ENCODE data around the gene ATP9B. TPM values are rescaled to one million over a fixed set of nuclear protein-coding genes. Genes with fewer than 3 reads are reported as not detected.

ATP9B gene
- total RNA-seq, 1 donor: 29.3 TPM

DNA sequence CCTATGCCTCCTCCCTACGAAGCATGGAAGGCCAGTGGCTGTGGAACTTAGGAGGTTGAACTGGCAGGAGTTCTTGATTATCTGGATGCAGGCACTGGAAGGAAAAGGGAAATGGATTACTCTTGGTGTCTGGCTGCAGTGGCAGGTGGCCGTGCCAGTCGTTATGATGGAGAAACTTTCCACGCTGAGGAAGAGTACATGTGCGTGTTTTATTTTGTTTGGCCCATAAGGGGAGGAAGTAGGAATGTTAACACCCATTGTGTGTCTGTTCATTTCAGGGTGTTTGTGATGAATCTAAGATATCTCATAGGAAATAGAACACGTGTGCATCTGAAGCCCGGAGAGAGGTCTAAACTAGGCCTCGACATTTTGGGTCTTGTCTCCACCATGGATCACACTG, 203.7 kb downstream of the ATP9B start:
- no peaks in the 10 kb centered on the region for H3K9me3 ChIP-seq (ENCODE audit: low read depth, low read length)
- H2AFZ ChIP-seq (ENCODE audit: low read length): no peak overlapping the region
- H4K20me1 ChIP-seq (ENCODE audit: insufficient read depth, low read length): no peaks in the 10 kb centered on the region
- no peaks in the 10 kb centered on the region for H3K4me1 ChIP-seq (ENCODE audit: insufficient read depth, low read length)
- no peak overlapping the region for H3K4me3 ChIP-seq (ENCODE audit: insufficient read depth, low read length)
- no peak for DNase-seq (ENCODE audit: insufficient read length, low spot score, missing footprints)
- H3K36me3 ChIP-seq (ENCODE audit: insufficient read depth, low read length): no peaks in the 10 kb centered on the region
- H3K79me2 ChIP-seq (ENCODE audit: insufficient read depth, low read length): no peaks in the 10 kb centered on the region
- no peaks in the 10 kb centered on the region for H3K27me3 ChIP-seq (ENCODE audit: insufficient read depth, low read length)
- H3K4me2 ChIP-seq (ENCODE audit: insufficient read depth, low read length): no peak overlapping the region
- TF ChIP-seq, protein P1, sequence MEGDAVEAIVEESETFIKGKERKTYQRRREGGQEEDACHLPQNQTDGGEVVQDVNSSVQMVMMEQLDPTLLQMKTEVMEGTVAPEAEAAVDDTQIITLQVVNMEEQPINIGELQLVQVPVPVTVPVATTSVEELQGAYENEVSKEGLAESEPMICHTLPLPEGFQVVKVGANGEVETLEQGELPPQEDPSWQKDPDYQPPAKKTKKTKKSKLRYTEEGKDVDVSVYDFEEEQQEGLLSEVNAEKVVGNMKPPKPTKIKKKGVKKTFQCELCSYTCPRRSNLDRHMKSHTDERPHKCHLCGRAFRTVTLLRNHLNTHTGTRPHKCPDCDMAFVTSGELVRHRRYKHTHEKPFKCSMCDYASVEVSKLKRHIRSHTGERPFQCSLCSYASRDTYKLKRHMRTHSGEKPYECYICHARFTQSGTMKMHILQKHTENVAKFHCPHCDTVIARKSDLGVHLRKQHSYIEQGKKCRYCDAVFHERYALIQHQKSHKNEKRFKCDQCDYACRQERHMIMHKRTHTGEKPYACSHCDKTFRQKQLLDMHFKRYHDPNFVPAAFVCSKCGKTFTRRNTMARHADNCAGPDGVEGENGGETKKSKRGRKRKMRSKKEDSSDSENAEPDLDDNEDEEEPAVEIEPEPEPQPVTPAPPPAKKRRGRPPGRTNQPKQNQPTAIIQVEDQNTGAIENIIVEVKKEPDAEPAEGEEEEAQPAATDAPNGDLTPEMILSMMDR (IDR thresholded peaks at IDR 0.05; ENCODE audit: extremely low read depth, low read depth, low read length): no peak
- no peak overlapping the region for H3K27ac ChIP-seq (ENCODE audit: low read depth, low read length)

DNA sequence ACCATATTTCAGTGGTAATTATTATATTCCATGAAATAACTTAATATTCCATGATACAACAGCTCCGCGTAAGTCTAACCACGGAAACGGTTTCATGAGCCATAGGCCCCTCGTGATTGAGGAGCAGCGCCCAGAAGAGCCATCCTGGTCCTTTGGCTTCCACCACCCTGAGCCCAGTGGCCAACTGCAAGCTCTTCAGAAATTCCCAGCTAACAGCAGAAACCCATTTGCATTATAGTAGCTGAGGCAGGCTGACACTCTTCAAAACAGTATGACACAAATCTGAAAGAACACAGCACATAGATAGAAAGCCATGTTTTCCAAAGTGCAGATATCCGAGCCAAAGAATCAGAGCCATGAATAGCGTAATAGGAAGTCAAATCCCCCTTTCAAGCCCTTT, 205.6 kb downstream of the ATP9B start:
- Histone ChIP-seq H3K79me2 (ENCODE audit: insufficient read depth, low read length) (no peaks in the 10 kb centered on the region), H2AFZ (ENCODE audit: low read length) (no peak overlapping the region), H3K4me1 (ENCODE audit: insufficient read depth, low read length) (no peaks in the 10 kb centered on the region), H3K4me2 (ENCODE audit: insufficient read depth, low read length) (no peak overlapping the region), H3K27ac (ENCODE audit: low read depth, low read length) (no peak overlapping the region), H3K4me3 (ENCODE audit: insufficient read depth, low read length) (no peak overlapping the region), H3K27me3 (ENCODE audit: insufficient read depth, low read length) (no peaks in the 10 kb centered on the region), H3K36me3 (ENCODE audit: insufficient read depth, low read length) (no peaks in the 10 kb centered on the region), H3K9me3 (ENCODE audit: low read depth, low read length) (no peaks in the 10 kb centered on the region), H4K20me1 (ENCODE audit: insufficient read depth, low read length) (no peaks in the 10 kb centered on the region)
- TF ChIP-seq, protein P1 (IDR thresholded peaks at IDR 0.05; ENCODE audit: extremely low read depth, low read depth, low read length): no peak
- no peak for DNase-seq (ENCODE audit: insufficient read length, low spot score, missing footprints)

- Histone ChIP-seq H3K79me2 (ENCODE audit: insufficient read depth, low read length) (no peaks in the 10 kb centered on the region), H3K27ac (ENCODE audit: low read depth, low read length) (no peak overlapping the region), H4K20me1 (ENCODE audit: insufficient read depth, low read length) (no peaks in the 10 kb centered on the region), H2AFZ (ENCODE audit: low read length) (no peak overlapping the region), H3K4me1 (ENCODE audit: insufficient read depth, low read length) (no peaks in the 10 kb centered on the region), H3K4me3 (ENCODE audit: insufficient read depth, low read length) (no peak overlapping the region), H3K36me3 (ENCODE audit: insufficient read depth, low read length) (no peaks in the 10 kb centered on the region), H3K9me3 (ENCODE audit: low read depth, low read length) (no peaks in the 10 kb centered on the region), H3K27me3 (ENCODE audit: insufficient read depth, low read length) (no peaks in the 10 kb centered on the region), H3K4me2 (ENCODE audit: insufficient read depth, low read length) (no peak overlapping the region)
- DNase-seq (ENCODE audit: insufficient read length, low spot score, missing footprints): no peak
- TF ChIP-seq, protein P1 (IDR thresholded peaks at IDR 0.05; ENCODE audit: extremely low read depth, low read depth, low read length): no peak
Measured at GRCh38 chr18:79275461-79275860, 206.3 kb downstream of the ATP9B start.

- Histone ChIP-seq H3K27me3 (ENCODE audit: insufficient read depth, low read length) (no peaks in the 10 kb centered on the region), H2AFZ (ENCODE audit: low read length) (no peak overlapping the region), H3K27ac (ENCODE audit: low read depth, low read length) (no peak overlapping the region), H3K9me3 (ENCODE audit: low read depth, low read length) (no peaks in the 10 kb centered on the region), H3K4me2 (ENCODE audit: insufficient read depth, low read length) (no peak overlapping the region), H3K4me3 (ENCODE audit: insufficient read depth, low read length) (no peak overlapping the region), H3K36me3 (ENCODE audit: insufficient read depth, low read length) (no peaks in the 10 kb centered on the region), H3K79me2 (ENCODE audit: insufficient read depth, low read length) (no peaks in the 10 kb centered on the region), H3K4me1 (ENCODE audit: insufficient read depth, low read length) (no peaks in the 10 kb centered on the region), H4K20me1 (ENCODE audit: insufficient read depth, low read length) (no peaks in the 10 kb centered on the region)
- no peak for DNase-seq (ENCODE audit: insufficient read length, low spot score, missing footprints)
- TF ChIP-seq, protein P1 (IDR thresholded peaks at IDR 0.05; ENCODE audit: extremely low read depth, low read depth, low read length): no peak
Measured at GRCh38 chr18:79275992-79276391, 206.8 kb downstream of the ATP9B start.

Data from osteoblast (primary cell).